ENCODE results near the gene LRRC66. TPM values are rescaled to one million over a fixed set of nuclear protein-coding genes. Genes with fewer than 3 reads are reported as not detected.

The LRRC66 gene
- total RNA-seq, 2 donors from 2014 or later = 6.1 to 8.5 TPM

DNA sequence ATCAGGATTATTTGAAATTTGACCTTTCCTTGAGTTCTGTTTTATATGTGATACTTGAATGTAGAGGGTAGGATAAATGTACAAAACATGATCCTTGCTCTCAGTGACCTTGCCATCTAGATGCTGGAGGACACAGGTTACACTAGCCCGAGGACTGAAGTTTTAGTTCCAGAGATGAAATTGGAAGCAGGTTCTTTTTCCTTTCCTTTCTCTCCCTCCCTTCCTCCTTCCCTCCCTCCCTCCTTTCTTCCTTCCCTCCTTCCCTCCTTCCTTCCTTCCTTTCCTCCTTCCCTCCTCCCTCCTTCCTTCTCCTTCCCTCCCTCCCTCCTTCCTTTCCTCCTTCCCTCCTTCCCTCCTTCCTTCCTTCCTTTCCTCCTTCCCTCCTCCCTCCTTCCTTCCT is 54.3 kb downstream of the LRRC66 start:
- Histone ChIP-seq H3K27ac (no peak overlapping the region), H3K9me3 (no peaks in the 10 kb centered on the region), H3K36me3 (no peaks in the 10 kb centered on the region), H3K9ac (ENCODE audit: low read depth in 2 of 2, low read length in 2 of 2) (no peak overlapping the region), H3K4me1 (no peaks in the 10 kb centered on the region), H3K27me3 (no peaks in the 10 kb centered on the region), H3K4me3 (no peak overlapping the region)
- no peak for DNase-seq
- TF ChIP-seq, protein P1, sequence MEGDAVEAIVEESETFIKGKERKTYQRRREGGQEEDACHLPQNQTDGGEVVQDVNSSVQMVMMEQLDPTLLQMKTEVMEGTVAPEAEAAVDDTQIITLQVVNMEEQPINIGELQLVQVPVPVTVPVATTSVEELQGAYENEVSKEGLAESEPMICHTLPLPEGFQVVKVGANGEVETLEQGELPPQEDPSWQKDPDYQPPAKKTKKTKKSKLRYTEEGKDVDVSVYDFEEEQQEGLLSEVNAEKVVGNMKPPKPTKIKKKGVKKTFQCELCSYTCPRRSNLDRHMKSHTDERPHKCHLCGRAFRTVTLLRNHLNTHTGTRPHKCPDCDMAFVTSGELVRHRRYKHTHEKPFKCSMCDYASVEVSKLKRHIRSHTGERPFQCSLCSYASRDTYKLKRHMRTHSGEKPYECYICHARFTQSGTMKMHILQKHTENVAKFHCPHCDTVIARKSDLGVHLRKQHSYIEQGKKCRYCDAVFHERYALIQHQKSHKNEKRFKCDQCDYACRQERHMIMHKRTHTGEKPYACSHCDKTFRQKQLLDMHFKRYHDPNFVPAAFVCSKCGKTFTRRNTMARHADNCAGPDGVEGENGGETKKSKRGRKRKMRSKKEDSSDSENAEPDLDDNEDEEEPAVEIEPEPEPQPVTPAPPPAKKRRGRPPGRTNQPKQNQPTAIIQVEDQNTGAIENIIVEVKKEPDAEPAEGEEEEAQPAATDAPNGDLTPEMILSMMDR (IDR thresholded peaks at IDR 0.05) = no peak
- intact Hi-C loops (cut with DNase I) = no loop called here

DNA sequence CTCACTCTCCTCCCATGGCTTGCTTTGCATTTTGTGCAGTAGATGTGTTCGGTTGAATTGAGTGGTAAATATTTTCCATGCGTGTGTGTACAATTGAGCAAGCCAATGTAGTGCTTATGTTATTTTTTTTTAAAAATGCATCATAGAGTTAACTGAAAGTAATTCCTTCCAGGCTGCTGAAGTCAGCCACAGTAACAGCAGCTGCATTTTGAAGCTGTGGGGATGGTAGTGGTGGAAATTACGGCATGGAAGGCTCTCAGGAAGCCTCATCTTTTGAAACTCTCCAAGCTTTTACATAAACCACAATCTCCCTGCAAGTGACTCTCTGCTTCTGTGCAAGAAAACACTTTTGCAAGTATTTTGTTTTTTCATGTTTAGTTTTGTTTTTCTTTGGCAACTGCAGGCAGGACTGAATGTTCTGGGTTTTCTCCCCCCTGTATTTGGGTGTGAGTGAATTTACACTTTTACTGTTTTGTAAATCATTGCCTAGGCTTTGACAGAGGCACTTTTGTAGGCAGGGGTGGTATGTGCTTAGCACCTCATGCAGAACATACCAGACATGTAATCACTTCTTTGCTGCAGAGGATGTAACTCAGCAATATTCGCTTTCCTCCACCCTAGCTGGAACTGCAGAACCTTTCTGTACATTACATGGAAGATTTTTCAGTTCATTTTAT is 56.2 kb downstream of the LRRC66 start:
- Histone ChIP-seq H3K27me3 (no peaks in the 10 kb centered on the region), H3K9me3 (no peaks in the 10 kb centered on the region), H3K9ac (ENCODE audit: low read depth in 2 of 2, low read length in 2 of 2) (no peak overlapping the region), H3K4me1 (no peaks in the 10 kb centered on the region), H3K36me3 (no peaks in the 10 kb centered on the region), H3K27ac (no peak overlapping the region), H3K4me3 (no peak overlapping the region)
- intact Hi-C loops (cut with DNase I) = no loop called here
- TF ChIP-seq, protein P1 (IDR thresholded peaks at IDR 0.05) = no peak
- no peak for DNase-seq

DNA sequence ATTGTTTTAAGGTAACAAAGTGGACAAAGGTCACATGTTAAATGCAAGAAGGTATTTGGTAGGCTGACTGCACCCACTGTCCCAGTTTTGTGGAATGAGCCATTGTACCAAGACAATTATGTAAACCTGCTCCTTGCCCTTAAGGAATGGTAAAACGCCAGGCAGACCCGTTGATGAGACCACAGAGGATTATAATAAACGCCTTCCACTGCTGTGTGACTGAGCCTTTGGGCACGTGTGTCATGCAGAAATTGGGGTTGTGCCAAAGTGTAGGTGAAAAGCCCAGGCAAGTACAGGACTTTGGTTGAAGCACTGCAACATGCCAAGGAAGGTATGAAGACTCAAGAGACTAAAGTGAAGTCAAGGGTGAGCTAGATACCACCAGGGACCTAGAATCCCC is 59.7 kb downstream of the LRRC66 start:
- no peak for DNase-seq

DNA sequence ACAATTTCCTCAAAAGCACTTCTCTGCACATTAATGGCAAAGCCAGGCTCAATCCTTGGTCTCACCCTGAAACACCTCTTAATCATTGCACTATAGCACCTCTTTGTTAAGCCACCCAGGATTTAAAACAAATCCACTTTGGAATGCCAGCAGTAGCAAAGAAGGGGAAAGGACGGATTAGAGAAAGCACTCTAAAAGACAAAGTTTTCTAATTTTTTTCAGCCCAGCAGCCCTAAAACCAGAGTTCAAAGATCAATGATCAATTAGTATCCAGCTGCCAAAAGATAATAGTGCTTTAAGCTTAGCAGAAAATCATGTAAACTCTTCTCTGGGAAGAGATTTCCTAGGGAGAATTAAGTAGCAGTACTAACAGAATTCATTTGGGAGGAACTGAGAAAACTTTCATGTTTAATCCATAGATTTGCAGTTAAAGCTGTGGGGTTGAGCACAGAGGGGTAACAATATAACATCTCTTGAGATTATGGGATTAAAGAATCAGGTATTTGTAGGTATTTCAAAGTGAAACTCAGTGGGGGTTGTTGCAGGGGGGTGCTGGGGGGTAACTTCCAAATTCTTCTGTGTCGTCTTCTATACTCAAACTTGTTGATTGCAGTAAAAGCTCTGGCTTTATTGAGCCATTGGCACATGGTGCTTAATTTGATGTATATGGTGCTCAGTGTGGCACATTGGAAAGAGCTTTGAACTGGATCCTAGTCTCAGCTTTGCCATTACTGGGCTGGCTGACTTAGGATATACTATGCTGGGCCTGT is 61.8 kb downstream of the LRRC66 start:
- Histone ChIP-seq H3K36me3 (no peaks in the 10 kb centered on the region), H3K9ac (ENCODE audit: low read depth in 2 of 2, low read length in 2 of 2) (no peak overlapping the region), H3K4me3 (no peak overlapping the region), H3K27me3 (no peaks in the 10 kb centered on the region), H3K27ac (no peak overlapping the region), H3K4me1 (no peaks in the 10 kb centered on the region), H3K9me3 (no peaks in the 10 kb centered on the region)
- intact Hi-C loops (cut with DNase I) = no loop called here
- TF ChIP-seq, protein P1 (IDR thresholded peaks at IDR 0.05) = no peak
- no peak for DNase-seq

More for the DNA sequence above, 59.7 kb downstream of the LRRC66 start:
- TF ChIP-seq, protein P1 (IDR thresholded peaks at IDR 0.05) = no peak
- H3K27ac ChIP-seq = no peak overlapping the region
- no peaks in the 10 kb centered on the region for H3K4me1 ChIP-seq
- no peaks in the 10 kb centered on the region for H3K36me3 ChIP-seq
- H3K4me3 ChIP-seq = no peak overlapping the region
- no peaks in the 10 kb centered on the region for H3K27me3 ChIP-seq
- H3K9ac ChIP-seq (ENCODE audit: low read depth in 2 of 2, low read length in 2 of 2) = no peak overlapping the region
- intact Hi-C loops (cut with DNase I) = no loop called here
- no peaks in the 10 kb centered on the region for H3K9me3 ChIP-seq

Other genes starting within 250 kb of the LRRC66 start
- gene DCUN1D4, start 177.2 kb downstream of the LRRC66 start, total RNA-seq = 10 to 100 TPM; 30.4 to 36.0 TPM
- 10 to 100 TPM; 23.7 to 35.4 TPM for gene SGCB, start 17.9 kb upstream of the LRRC66 start, total RNA-seq
- 10 to 100 TPM in 1 of 2 donors, 1 to 10 TPM in 1; 9.8 to 14.6 TPM for gene SPATA18, start 30.9 kb upstream of the LRRC66 start, total RNA-seq